CD4-positive, alpha-beta T cell treated with Interleukin-6 for 4 hours (primary cell): ENCODE data around the gene ITSN2.

Experiments used
- DNase-seq: peaks from one replicate; pipeline ENCODE4 v3.0.0-alpha.2; 2020; ENCODE audit warnings: mixed read lengths

The ITSN2 gene

GRCh38 chr2:24332791-24333540, 27.4 kb downstream of the ITSN2 start:
- no peak for DNase-seq

DNA sequence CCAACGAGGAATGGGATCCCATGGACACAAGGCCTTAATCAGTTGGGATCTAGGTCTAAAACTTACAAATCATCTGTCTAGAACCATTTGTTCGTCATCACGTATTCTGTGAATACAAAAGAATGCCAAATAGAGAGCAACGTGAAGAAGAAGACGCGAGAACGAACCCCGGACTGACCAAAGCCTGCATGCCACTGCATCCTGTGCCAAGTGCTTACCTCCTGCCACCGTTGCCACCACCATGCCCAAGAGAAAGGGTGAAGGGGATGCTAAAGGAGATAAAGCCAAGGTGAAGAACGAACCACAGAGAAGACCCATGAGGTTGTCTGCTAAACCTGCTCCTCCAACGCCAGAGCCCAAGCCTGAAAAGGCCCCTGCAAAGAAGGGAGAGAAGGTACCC, 30.2 kb downstream of the ITSN2 start:
- DNase-seq, result no peak

GRCh38 chr2:24329700-24330099, 30.6 kb downstream of the ITSN2 start:
- no peak for DNase-seq

DNA sequence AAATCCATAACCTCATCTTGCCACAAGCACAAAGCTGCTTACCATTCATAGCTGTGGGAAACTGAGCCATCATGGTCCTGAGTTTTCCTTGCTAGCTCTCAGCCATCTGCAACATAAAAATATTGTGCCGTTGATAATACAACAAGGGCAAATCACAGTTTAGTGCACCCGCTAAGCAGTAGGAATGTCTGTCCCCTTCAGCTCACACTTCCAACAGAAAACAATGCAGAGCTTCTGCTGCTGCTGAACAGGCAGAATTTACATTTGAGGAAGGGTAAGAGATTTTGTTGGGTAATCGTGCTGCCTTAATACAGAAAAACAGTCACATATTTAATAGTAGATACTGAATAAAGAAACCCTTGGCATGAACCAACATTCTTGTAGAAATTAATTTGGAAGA, 32.3 kb downstream of the ITSN2 start:
- DNase-seq, result no peak

- DNase-seq, result no peak
These were observed 42.8 kb downstream of the ITSN2 start for GRCh38 chr2:24317491-24317920.

- DNase-seq, result no peak
These were observed 44.7 kb downstream of the ITSN2 start for GRCh38 chr2:24315669-24316068.

- no peak for DNase-seq
These were observed 46.3 kb downstream of the ITSN2 start for GRCh38 chr2:24313744-24314632.

- DNase-seq, result no peak
These were observed 52.4 kb downstream of the ITSN2 start for GRCh38 chr2:24307961-24308360.

DNA sequence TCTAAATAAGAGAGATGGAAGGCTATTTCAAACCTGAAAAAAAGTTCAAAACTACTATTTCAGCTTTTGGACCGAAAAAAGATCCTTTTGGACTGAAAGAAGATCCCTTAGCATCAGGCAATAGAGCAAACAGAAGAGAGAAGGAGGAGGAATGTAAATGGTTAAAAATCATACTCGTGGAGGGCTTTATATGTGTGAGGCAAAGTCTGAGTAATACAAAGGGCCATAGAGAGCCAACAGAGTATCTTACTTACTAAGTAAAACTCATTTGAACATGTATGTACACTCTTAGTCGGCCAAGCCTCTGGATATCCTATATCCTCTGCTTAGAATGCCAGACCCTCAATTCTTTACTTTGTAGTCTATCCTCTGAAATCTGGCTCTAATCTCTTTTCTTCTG, 55.7 kb downstream of the ITSN2 start:
- DNase-seq, result no peak

- DNase-seq, result no peak
These were observed 56.2 kb downstream of the ITSN2 start for GRCh38 chr2:24304098-24304497.

DNA sequence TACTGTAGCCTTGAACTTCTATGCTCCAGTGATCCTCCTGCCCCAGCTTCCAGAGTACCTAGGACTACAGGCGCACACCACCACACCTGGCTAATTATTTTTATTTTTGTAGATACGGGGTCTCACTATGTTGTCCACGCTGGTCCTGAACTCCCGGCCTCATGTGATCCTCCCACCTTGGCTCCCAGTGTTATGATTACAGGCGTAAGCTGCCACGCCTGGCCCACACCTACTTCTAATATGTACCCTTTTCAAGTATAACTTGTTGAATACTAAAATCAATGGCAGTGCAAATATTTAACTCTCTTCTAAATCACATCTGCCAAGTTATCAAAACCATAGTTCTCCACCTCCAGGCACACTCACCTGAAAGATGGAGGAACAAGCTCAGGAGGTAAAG, 58.7 kb downstream of the ITSN2 start:
- no peak for DNase-seq

GRCh38 chr2:24297663-24298062, 62.7 kb downstream of the ITSN2 start:
- DNase-seq, result no peak

- DNase-seq, result no peak
These were observed 73.2 kb downstream of the ITSN2 start for GRCh38 chr2:24287171-24287570.

DNA sequence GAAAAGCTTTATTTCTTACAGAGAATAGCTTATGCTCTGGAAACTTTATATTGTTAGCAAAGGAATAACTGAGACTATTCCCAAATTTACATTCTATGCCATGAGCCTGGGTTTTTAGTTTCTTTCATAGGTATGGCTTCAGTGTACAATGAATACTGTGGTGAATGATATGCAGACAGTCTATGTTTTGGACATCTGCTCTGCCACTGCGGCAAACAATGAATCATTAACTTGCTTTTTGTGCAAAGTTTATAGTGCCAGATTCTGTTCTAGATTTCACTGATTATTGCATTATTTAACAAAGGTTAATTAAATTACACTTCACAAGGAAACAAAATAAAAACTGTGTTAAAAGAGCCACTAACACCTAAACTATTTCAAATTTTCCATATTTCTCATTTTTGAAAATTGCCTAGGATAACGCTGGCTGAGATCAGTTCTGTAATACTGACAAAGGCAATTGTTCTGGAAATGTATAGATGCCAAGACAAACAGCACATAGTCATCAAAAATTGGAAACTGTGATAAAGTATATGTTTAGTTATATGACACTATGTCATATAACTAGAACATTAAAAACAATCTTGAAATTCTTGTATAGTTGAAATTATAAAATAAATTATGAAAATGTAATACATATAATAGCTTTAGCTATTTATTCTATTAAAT, 74.7 kb downstream of the ITSN2 start:
- no peak for DNase-seq

DNA sequence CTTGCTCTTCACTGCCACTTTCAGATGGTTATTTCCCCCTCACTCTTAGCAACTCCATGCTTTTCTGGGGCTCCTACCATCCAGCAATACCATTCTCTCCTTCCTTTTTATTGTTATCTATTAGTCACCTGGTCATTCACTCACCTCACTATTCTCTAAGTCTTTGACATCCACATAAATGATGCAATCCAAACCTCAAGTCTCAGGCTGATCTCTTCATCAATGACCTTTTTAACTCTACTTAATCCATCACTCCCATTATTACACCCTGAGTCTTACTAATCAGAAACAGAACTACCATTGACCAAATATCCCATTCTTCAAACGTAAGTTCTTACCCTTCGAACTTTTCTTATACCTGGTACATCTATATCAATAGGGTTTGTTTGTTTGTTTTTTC, 79.7 kb downstream of the ITSN2 start:
- no peak for DNase-seq

DNA sequence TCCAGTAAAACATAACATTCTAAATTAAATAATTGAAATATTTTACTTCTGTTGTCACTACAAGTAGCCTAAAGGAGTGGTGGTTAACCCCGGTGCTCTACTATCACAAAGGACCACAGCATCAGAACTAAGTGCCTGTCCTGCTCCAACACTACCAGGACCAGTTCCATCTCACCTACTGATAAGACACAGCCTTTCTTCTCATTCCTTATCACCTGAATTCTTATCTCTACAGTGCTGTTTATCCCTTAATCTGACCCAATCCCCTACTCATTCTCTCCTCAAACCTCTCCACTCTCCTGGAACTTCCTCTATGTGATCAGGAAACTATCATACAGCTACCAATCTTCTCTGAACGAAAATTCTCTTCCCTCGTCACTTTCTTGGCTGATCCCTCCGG, 80.2 kb downstream of the ITSN2 start:
- DNase-seq, result no peak

DNA sequence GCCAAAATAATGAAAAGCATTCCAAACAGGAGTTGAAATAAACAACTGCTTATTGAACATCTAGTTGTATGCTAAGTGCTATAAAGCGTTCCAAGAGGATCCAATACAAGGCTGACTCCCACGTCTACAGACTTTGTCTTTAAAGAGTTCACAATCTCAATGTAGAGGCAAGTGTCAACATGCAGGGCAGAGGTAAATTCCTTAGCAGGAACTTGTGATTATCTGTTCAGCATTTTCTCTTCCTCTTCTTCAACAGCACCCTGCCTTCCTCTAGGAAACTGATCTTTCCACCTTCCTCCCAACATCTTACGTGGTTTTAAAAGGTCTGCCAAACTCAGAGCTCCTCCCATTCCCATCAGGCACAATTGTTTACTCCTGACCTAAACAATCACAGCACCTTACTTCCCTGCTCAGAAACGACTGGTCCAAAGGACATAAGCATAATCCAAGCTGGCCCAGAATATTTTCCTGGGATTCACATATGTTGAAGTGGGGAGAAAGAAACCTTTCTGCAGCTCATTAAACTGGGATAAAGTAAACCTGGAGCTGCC, 83.9 kb downstream of the ITSN2 start:
- DNase-seq, result no peak

DNA sequence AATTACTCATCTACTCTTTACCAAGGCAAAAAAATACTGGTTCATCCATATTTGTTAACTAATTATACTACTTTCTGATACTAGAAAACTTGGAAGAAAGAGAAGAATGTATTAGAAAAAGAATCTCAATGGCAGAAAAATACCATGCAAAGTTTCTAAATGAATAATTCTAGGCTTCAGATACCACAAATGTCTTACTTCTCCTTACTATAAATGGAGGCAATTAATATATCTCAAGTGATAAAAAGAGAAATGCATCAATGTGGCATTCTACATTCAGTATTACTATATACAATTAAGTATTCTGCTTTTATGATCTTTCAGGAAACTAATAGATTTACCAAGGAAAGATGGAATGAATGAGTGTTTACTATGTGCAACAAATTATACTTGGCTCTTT, 85.5 kb downstream of the ITSN2 start:
- no peak for DNase-seq

- DNase-seq, result no peak
These were observed 86.7 kb downstream of the ITSN2 start for GRCh38 chr2:24273598-24273997.

DNA sequence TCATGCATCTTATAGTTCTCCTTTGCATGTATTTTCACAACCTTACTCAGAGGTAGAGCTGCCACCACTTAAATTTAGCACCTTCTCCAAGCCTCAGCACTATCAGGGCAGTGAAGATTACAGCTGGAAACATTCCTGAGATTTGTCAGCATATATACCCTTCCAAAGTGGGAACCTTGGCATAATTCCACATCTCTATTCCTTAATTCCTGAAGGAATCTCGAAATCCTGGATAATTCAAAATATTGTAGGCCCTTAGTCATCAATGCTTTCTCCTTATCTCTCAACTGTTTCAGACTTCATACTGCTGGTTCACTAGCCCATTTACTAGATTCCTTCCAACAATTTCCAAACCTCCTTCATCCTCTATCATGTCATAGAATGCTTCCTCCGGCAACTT, 87.4 kb downstream of the ITSN2 start:
- DNase-seq, result no peak

DNA sequence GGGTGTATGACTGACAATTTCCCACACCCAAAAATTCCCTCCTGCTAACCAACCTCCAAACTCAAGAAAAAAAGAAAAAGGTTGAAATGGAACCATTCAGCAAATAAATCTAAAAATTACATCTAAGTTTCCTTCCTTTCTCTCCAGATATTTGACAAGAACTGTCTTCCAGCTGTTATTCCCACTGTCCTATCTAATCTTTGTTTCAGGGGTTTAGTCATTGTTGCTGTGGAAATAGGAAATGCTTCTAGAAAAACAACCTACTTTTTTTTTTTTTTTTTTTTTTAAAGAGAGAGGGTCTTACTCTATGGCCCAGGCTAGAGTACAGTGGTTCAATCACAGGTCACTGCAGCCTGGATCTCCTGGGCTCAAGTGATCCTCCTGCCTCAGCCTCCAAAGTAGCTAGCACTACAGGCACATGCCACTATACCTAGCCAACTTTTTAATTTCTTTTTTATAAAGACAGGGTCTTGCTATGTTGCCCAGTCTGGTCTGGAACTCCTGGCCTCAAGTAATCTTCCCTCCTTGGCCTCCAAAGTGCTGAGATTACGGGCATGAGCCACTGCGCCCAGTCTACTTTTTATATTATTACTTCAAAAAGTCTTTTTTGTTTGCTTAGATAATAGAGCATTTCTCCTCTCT, 88.1 kb downstream of the ITSN2 start:
- no peak for DNase-seq

GRCh38 chr2:24269265-24269664, 91.1 kb downstream of the ITSN2 start:
- DNase-seq, result no peak

DNA sequence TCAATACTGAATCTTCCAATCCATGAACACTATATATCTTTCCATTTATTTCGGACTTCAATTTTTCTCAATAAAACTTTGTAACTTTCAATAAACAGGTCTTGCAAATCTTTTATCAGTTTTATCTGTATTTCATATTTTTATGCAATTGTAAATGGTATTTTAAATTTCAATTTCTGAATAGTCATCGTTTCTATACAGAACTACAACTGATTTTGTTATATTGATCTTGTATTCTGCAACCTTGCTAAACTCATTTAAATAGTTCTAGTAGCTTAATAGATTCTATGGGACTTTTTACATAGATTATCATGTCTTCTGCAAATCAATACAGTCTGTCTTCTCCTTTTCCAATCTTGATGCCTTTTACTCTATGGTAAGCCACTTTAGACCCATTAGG, 95.1 kb downstream of the ITSN2 start:
- no peak for DNase-seq
